ENCODE measurements around the gene SLC13A3. TPM values are rescaled to one million over a fixed set of nuclear protein-coding genes. Genes with fewer than 3 reads are reported as not detected.

The SLC13A3 gene
- total and polyA plus RNA-seq, 2 of the 4 experiments (the other 2 are of a cell fraction): 2.5 to 4.2 TPM

DNA sequence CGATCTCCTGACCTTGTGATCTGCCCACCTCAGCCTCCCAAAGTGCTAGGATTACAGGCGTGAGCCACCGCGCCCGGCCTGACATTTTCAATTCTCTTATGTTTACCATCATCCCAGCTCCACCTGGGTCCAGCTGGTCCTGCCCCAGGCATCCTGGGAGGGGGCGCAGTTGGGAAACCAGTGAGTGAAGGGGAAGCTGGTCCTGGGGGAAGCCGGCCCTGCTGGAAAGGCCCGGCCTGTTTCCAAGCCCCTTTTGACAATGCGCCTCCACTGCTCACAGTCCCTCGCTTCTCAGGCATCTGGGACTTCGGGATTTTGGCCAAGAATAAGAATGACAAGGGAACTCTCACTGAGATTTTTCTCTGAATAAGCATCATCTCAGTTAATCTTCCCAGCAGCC lies 14.2 kb downstream of the SLC13A3 start:
- no peaks in the 10 kb centered on the region for H3K79me1 ChIP-seq (ENCODE audit: low read depth in 1 of 2, low read length in 2 of 2)
- H2AK5ac ChIP-seq (ENCODE audit: low read depth, low read length): no peak overlapping the region
- H2AK9ac ChIP-seq (replicated peaks; ENCODE audit: low read depth, low read length, poor library complexity): no peak overlapping the region
- no peaks in the 10 kb centered on the region for H3K9me3 ChIP-seq (ENCODE audit: control insufficient read depth, insufficient read depth, low read length)
- H3K9me1 ChIP-seq (ENCODE audit: insufficient read depth, low read length): no peaks in the 10 kb centered on the region
- H3K4me2 ChIP-seq (ENCODE audit: low read depth, low read length): no peak overlapping the region
- H3K14ac ChIP-seq (replicated peaks; ENCODE audit: low read depth, low read length): no peak overlapping the region
- H2BK5ac ChIP-seq (ENCODE audit: low read depth, low read length, poor library complexity, severe bottlenecking): no peak overlapping the region
- no peak overlapping the region for H3K18ac ChIP-seq (ENCODE audit: low read depth, low read length)
- no peaks in the 10 kb centered on the region for H3K4me1 ChIP-seq (ENCODE audit: control insufficient read depth, insufficient read depth, low read length)
- H3K4me3 ChIP-seq (ENCODE audit: insufficient read depth, low read depth, low read length): no peak overlapping the region
- H2BK20ac ChIP-seq (ENCODE audit: low read depth, low read length): no peak overlapping the region
- TF ChIP-seq, protein P1, sequence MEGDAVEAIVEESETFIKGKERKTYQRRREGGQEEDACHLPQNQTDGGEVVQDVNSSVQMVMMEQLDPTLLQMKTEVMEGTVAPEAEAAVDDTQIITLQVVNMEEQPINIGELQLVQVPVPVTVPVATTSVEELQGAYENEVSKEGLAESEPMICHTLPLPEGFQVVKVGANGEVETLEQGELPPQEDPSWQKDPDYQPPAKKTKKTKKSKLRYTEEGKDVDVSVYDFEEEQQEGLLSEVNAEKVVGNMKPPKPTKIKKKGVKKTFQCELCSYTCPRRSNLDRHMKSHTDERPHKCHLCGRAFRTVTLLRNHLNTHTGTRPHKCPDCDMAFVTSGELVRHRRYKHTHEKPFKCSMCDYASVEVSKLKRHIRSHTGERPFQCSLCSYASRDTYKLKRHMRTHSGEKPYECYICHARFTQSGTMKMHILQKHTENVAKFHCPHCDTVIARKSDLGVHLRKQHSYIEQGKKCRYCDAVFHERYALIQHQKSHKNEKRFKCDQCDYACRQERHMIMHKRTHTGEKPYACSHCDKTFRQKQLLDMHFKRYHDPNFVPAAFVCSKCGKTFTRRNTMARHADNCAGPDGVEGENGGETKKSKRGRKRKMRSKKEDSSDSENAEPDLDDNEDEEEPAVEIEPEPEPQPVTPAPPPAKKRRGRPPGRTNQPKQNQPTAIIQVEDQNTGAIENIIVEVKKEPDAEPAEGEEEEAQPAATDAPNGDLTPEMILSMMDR (conservative IDR thresholded peaks at IDR 0.05; ENCODE audit: low read depth, low read length): no peak
- TF ChIP-seq CHD1 (IDR thresholded peaks at IDR 0.05; ENCODE audit: low read depth, low read length): no peak
- H2BK15ac ChIP-seq (ENCODE audit: low read depth, low read length): no peak overlapping the region
- no peak overlapping the region for H4K91ac ChIP-seq (ENCODE audit: insufficient read depth, low read depth, low read length)
- H3K27me3 ChIP-seq (ENCODE audit: control insufficient read depth, insufficient read depth, low read length): no peaks in the 10 kb centered on the region; the same call in 1 of the 2 replicates
- no peaks in the 10 kb centered on the region for H3K36me3 ChIP-seq (ENCODE audit: control insufficient read depth, insufficient read depth, low read length)
- dilution Hi-C loops (cut with HindIII; ENCODE audit: low sequenced_read_pairs, unreplicated experiment) (no loop called here), intact Hi-C loops (cut with micrococcal nuclease) (no loop called here), in situ Hi-C loops (cut with MboI; ENCODE audit: low sequenced_read_pairs) (no loop called here)
- H4K20me1 ChIP-seq (ENCODE audit: insufficient read depth, low read length): no peaks in the 10 kb centered on the region
- POLR2A ChIA-PET (ENCODE audit: unreplicated experiment): no interaction called here
- WGBS, 2 experiments (ENCODE audit: extremely low coverage in 2 of 2, insufficient read length in 1 of 2): 67% methylated on average over 1 of the region's 11 CpGs; no CpG with 5 or more reads in 1 of the 2 experiments
- ATAC-seq (ENCODE audit: low read depth) (no peak), DNase-seq (no peak)
- H2BK120ac ChIP-seq (ENCODE audit: low read depth, low read length): no peak overlapping the region
- BruUV-seq (replicated peaks): no TSS peak
- no peak overlapping the region for H4K8ac ChIP-seq (ENCODE audit: low read depth in 2 of 2, low read length in 2 of 2)
- H3K27ac ChIP-seq (ENCODE audit: insufficient read depth, low read length): no peak overlapping the region
- H3K4ac ChIP-seq (ENCODE audit: low read depth, low read length): no peak overlapping the region
- CTCF ChIA-PET: no interaction called here
- no peak overlapping the region for H4K5ac ChIP-seq (ENCODE audit: low read depth, low read length)
- H3K9ac ChIP-seq (ENCODE audit: low read depth, low read length): no peak overlapping the region
- H3K23ac ChIP-seq (ENCODE audit: low read depth, low read length): no peak overlapping the region
- no peak overlapping the region for H2AFZ ChIP-seq (replicated peaks; ENCODE audit: low read length, poor library complexity)
- no peak overlapping the region for H3K56ac ChIP-seq (ENCODE audit: extremely low read depth, insufficient read depth, low read length)
